ENCODE measurements around the gene SPINT2.
A peak's percentile ranks its signal among the peaks of the same experiment; 100 is the strongest.

Gene SPINT2

GRCh38 chr19:38303517-38304351 lies 39.4 kb downstream of the SPINT2 start, which contains the start of gene C19orf33:
C19orf33 (plus strand) TSS chr19:38304251; CDS start chr19:38304262, 11 bp downstream.
- DNase-seq: no peak

- no peak for DNase-seq
These were observed 40.0 kb downstream of the SPINT2 start for GRCh38 chr19:38304352-38304865.

GRCh38 chr19:38304866-38305429 lies 40.6 kb downstream of the SPINT2 start:
- DNase-seq: no peak

DNA sequence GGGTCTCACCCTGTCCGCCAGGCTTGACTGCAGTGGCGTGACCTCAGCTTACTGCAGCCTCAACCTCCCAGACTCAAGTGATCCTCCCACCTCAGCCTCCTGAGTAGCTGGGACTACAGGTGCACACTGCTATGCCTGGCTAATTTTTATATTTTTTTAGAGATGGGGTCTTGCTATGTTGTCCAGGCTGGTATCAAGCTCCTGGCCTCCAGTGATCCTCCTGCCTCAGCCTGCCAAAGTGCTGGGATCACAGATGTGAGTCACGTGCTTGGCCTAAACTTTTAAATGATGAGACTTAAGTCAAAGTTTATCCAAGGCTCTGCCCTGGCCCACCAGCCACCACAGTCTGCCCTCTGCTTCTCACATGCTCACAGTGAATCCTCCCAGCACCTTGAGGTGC lies 41.9 kb downstream of the SPINT2 start:
- no peak for DNase-seq

DNA sequence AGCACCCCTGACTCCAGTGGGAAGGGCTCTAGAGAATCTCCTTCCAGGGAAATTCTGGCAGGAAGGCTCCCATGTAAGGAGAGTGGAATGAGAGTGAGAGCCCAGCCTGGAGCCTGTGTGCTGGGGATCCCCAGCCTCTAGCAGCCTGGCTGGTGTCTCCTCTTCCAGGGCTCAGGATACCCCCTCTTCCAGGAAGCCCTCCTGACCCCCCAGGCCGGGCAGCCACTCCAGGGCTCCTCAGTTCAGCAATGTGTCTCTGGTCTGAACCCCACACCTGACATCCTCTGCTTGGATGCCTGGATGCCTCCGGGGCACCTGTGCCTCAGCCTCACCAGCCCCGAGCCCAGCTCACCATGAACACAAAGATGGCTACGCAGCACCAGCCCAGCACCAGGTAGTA lies 42.7 kb downstream of the SPINT2 start:
- no peak for DNase-seq

DNA sequence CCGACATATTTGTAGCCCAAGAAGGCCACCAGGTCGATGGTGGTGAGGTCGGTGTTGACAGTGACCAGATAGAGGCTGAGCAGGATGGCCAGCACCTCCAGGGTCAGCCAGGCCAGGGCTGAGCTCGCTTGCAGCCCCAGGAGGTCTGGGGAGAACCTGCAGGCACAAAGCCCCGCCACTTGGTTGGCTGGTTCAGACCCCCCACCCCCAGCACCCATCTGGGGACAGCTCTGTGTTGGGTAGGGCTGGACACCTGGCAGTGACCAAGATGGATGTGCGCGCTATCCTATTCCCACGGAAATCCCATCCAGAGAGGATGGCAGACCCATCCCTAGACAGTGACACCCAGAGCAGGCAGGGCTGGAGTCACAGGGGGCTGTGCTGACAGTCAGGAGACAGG lies 43.2 kb downstream of the SPINT2 start:
- no peak for DNase-seq

DNA sequence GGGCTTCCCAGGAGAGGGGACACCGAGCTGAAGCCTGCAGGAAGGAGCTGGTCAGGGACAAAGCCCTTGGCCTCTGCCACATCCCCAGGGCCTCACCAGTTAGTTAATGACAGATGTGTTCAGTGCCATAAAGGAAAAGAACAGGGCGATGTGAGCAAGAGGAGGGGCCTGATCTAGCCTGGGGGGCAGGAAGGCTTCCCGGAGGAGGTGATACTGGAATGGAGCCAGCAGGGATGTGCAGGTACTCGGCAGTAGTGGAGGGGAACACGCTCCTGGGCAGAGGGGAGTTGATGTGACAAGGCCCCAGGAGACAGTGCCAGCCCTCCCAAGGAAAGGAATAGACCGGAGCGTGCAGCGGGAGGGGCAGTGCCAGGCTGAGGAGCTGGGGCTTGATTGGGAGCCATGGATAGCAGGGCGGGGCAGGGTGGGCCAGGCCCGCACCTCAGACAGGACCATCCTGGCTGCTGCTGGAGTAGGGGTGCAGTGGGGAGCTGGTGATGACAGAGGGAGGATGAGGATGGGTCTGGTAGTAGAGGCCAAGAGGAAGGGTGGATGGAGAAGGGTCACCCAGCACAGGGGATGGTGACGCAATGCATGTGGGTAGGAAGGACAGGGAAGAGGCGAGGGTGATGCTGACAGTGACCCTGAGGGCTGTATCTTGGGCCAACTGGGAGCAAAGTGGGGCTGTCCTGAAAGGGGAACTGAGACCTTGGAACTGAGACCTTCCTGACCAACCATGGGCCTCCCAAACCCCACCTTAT lies 43.8 kb downstream of the SPINT2 start:
- no peak for DNase-seq

DNA sequence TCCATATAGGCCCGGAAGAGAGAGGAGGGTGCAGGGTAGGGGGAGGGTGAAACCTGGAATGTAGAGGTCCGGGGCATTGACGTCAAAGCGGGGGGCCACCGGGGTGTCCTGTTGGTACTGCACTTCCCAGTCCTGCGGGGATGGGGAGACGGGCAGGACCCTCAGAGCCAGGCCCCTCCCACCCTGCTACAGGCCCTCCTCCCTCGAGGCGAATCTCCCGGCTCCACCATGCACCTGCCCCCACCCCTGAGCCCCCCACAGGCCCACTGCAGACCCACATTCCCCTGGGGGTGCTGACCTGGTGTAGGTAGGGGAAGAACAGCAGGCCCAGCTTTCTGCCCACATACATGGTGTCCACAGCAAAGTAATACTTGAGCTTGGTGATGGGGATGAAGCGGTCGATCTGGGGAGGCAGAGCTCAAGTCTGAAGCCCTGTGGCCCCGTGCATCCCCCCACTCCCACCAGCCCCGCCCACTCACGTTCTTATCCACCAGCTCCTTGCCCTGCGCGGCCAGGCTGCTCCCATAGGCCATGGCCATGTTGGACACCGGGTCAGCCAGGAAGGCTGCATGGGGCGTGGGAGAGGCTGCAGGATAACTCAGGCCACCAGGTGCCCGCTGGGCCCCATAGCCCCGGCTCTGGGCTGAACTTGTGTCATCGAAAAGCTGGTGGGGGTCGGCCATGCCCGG lies 44.7 kb downstream of the SPINT2 start:
- DNase-seq: no peak

DNA sequence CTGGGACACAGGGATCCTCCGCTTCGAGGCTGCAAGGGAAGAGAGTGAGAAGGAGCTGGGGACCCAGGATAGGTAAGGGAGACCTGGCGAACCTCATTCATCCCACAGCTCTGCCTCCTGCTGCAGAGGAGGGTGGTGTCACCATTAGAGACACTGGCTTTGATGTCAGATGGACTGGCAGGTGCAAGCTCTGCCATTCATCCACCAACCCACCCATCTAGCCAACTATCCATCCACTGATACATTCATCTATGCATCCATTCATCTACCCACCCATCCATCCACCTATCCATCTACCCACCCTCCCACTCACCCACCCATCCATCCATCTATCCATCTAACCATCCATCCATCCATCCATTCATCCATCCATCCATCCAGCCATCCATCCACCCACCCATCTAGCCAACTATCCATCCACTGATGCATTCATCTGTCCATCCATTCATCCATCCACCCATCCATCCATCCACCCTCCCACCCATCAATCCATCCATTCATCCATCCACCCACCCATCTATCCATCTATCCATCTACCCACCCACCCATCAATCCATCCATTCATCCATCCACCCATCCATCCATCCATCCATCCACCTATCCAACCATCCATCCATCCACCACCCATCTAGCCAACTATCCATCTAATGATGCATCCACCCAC lies 45.4 kb downstream of the SPINT2 start:
- DNase-seq: no peak

GRCh38 chr19:38310279-38310670 lies 45.9 kb downstream of the SPINT2 start:
- DNase-seq: no peak

DNA sequence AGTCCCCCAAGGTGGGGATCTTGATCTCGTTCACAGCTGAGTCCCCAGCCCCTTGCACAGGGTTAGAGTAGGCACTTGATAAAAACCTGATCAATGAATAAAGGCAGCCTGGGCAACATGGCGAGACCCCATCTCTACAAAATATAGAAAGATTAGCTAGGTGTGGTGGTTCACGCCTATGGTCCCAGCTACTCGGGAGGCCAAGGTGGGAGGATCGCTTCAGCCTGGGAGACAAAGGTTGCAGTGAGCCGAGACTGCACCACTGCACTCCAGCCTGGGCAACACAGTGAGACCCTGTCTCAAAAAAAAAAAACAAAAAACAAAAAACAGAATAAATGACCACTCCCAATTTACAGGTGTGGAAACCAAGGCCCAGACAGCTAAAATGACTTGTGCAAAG lies 46.6 kb downstream of the SPINT2 start:
- no peak for DNase-seq

- peak; percentile 85 for DNase-seq
These were observed 51.5 kb downstream of the SPINT2 start, which contains the start of gene YIF1B for GRCh38 chr19:38315657-38316476. YIF1B (minus strand) TSS chr19:38315947; CDS start chr19:38315917, 30 bp downstream.

DNA sequence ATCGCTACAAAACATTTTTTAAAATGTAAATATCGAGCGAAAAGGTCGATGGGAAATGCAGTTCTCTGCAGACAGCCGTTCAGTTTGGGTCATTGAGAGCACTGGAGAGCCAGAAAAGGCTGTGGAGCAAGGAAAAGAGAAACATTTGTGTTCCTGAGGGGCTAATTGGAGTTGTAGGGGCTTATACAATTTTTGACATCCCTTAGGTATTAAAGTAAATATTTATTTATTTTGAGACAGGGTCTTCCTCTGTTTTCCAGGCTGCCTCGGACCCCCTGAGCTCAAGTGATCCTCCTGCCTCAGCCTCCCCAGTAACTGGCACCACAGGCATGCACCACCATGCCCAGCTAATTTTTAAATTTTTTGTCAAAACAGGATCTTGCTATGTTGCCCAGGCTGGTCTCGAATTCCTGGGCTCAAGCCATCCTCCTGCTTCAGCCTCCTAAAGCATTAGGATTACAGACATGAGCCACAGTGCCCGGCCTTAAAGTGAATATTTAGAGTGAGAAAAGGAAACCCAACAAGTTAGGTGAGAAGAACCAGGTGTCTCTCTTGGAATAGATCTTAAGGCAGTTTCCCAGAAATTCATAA lies 52.2 kb downstream of the SPINT2 start:
- DNase-seq: no peak

GRCh38 chr19:38317104-38317612 lies 52.8 kb downstream of the SPINT2 start:
- peak; percentile 53 for DNase-seq

GRCh38 chr19:38318660-38319059 lies 54.3 kb downstream of the SPINT2 start:
- DNase-seq: no peak

GRCh38 chr19:38319421-38320258 lies 55.3 kb downstream of the SPINT2 start, which contains the start of gene KCNK6:
KCNK6 (plus strand) TSS chr19:38319845; CDS start chr19:38319951, 106 bp downstream.
- DNase-seq: no peak

GRCh38 chr19:38320969-38321339 lies 56.6 kb downstream of the SPINT2 start:
- DNase-seq: no peak

GRCh38 chr19:38321646-38322196 lies 57.3 kb downstream of the SPINT2 start:
- DNase-seq: no peak

- no peak for DNase-seq
These were observed 58.9 kb downstream of the SPINT2 start for GRCh38 chr19:38323291-38323690.
